Vagina (tissue), 2 donors: ENCODE results near the gene SCFD2. TPM values are rescaled to one million over a fixed set of nuclear protein-coding genes. Genes with fewer than 3 reads are reported as not detected.
"Not testable (repeated sequence)": the region's sequence is repeated elsewhere in the genome, so short reads cannot be mapped to it uniquely, and the experiment has no call there.

Source experiments
- DNase-seq, 2 donors: peaks; one replicate each; pipeline ENCODE4 v3.0.0-alpha.2; 2017; ENCODE audit errors: extremely low spot score in 2 of 2
- H3K27ac ChIP-seq: fragments of 200-600 bp; sonication (generic); one replicate; pipeline ENCODE4 v1.5.1; 2019
- H3K27me3 ChIP-seq: fragments of 200-600 bp; sonication (generic); one replicate; pipeline ENCODE4 v1.5.1; 2019
- H3K36me3 ChIP-seq, 2 donors: fragments of 200-600 bp; sonication (generic); one replicate each; pipeline ENCODE4 v1.5.1; 2017 to 2019
- H3K4me1 ChIP-seq: fragments of 200-600 bp; sonication (generic); one replicate; pipeline ENCODE4 v1.5.1; 2019
- H3K4me3 ChIP-seq, 2 donors: fragments of 200-600 bp; sonication (generic); 1 replicate in 1 of 2; 2 replicates in 1 of 2; pipeline ENCODE4 v1.5.1; 2016 to 2019
- H3K9me3 ChIP-seq: fragments of 200-600 bp; sonication (generic); one replicate; pipeline ENCODE4 v1.5.1; 2019
- POLR2A ChIP-seq, 2 donors: fragments of 450-650 bp; IDR thresholded peaks; one replicate each; pipeline ENCODE4 v1.6.1; 2017; ENCODE audit warnings: antibody characterized with exemption in 2 of 2, mild to moderate bottlenecking in 2 of 2, moderate library complexity in 2 of 2
- POLR2AphosphoS5 ChIP-seq, 2 donors: sonication (generic); formaldehyde crosslinking; IDR thresholded peaks; one replicate each; pipeline ENCODE4 v1.9.0; 2017; ENCODE audit warnings: antibody characterized with exemption in 2 of 2, mild to moderate bottlenecking in 2 of 2, low read depth in 1 of 2; ENCODE audit not compliant: insufficient read depth in 1 of 2
- intact Hi-C: fragments of 100-400 bp; cut with DNase I; formaldehyde crosslinking; loops from one replicate; pipeline ENCODE4 v1.15.1; 2023
- total RNA-seq: library from RNA; depleted of rRNA; stranded (reverse); fragments of >200 nt; gene quantifications from one replicate; pipeline ENCODE4 v1.2.3, GENCODE V29; 2016
- TF ChIP-seq, protein P1 (sequence below), 3 experiments: fragments of 450-650 bp in 2 of 3; fragments of 200-600 bp in 1 of 3; sonication (generic) in 1 of 3; IDR thresholded peaks; one replicate each; pipeline ENCODE4 v1.5.1; 2017 to 2019; ENCODE audit warnings: antibody characterized with exemption in 3 of 3, mild to moderate bottlenecking in 2 of 3, moderate library complexity in 2 of 3

The SCFD2 gene
- total RNA-seq, 1 donor from 2014 or later = 33.1 TPM

DNA sequence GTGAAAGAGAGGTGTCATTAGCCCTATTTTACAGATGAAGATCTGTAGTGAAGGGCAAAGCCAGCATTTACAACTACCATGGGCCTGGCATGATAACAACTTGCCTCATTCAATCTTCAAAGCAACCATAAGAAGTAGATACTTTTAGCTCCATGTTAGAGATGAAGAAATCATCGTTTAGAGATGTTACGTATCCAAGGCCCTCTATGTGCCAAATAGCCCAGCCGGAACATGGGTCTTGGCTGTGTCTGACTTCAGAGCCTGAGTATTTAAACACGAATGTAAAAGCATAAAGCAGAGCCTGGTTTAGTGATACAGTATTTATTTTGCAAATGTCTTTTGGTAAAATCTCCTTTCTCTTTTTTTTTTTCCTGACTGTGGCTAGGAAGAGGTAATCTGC, 306.6 kb downstream of the SCFD2 start:
- Histone ChIP-seq H3K4me1 (no peaks in the 10 kb centered on the region), H3K9me3 (no peaks in the 10 kb centered on the region), H3K36me3 (no peaks in the 10 kb centered on the region), H3K27ac (no peak overlapping the region), H3K4me3 (no peak overlapping the region), H3K27me3 (no peaks in the 10 kb centered on the region)
- TF ChIP-seq POLR2AphosphoS5 (IDR thresholded peaks at IDR 0.05; ENCODE audit: insufficient read depth in 1 of 2, low read depth in 1 of 2) (no peak), POLR2A (IDR thresholded peaks at IDR 0.05) (no peak)
- TF ChIP-seq, protein P1, sequence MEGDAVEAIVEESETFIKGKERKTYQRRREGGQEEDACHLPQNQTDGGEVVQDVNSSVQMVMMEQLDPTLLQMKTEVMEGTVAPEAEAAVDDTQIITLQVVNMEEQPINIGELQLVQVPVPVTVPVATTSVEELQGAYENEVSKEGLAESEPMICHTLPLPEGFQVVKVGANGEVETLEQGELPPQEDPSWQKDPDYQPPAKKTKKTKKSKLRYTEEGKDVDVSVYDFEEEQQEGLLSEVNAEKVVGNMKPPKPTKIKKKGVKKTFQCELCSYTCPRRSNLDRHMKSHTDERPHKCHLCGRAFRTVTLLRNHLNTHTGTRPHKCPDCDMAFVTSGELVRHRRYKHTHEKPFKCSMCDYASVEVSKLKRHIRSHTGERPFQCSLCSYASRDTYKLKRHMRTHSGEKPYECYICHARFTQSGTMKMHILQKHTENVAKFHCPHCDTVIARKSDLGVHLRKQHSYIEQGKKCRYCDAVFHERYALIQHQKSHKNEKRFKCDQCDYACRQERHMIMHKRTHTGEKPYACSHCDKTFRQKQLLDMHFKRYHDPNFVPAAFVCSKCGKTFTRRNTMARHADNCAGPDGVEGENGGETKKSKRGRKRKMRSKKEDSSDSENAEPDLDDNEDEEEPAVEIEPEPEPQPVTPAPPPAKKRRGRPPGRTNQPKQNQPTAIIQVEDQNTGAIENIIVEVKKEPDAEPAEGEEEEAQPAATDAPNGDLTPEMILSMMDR (IDR thresholded peaks at IDR 0.05) = no peak
- intact Hi-C loops = loop anchor here (5.0 kb wide), 1 partner anchor 483 kb away; no protein-coding TSS in a partner anchor
- DNase-seq = no peak

DNA sequence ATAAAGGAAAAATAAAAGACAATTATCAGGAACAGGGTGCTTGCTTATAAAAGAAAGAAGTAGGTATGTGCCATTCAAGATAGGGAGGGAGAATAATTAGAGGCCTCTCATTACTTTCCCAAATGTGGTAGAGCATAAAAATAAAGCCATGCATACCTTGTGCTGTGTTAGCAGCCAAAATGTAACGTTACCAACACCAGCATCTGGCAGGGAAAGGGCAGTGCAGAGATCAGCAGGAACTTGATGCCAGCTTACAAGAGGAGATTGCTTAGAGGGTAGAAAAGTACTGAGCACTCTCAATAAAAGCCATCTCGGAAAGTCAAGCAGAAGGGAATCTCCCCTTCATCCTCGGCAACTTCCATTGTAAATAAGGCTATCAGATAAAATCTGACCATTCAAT, 308.2 kb downstream of the SCFD2 start:
- no peak for DNase-seq
- Histone ChIP-seq H3K27me3 (no peaks in the 10 kb centered on the region), H3K27ac (no peak overlapping the region), H3K4me3 (no peak overlapping the region), H3K36me3 (no peaks in the 10 kb centered on the region), H3K9me3 (no peaks in the 10 kb centered on the region), H3K4me1 (no peaks in the 10 kb centered on the region)
- TF ChIP-seq, protein P1 (IDR thresholded peaks at IDR 0.05) = no peak
- TF ChIP-seq POLR2AphosphoS5 (IDR thresholded peaks at IDR 0.05; ENCODE audit: insufficient read depth in 1 of 2, low read depth in 1 of 2) = no peak
- no peak for TF ChIP-seq POLR2A (IDR thresholded peaks at IDR 0.05)
- intact Hi-C loops = loop anchor here (5.0 kb wide), 1 partner anchor 485 kb away; no protein-coding TSS in a partner anchor

DNA sequence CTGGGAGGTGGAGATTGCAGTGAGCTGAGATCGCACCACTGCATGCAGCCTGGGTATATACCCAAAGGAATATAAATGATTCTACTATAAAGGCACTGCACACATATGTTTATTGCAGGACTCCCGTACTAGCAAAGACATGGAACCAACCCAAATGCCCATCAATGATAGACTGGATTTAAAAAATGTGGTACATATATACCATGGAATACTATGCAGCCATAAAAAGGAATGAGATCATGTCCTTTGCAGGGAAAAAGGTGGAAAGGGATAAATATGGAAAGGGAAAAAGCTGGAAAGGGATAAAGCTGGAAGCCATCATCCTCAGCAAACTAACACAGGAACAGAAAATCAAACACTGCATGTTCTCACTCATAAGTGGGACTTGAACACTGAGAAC, 308.8 kb downstream of the SCFD2 start:
- intact Hi-C loops = loop anchor here (5.0 kb wide), 1 partner anchor 485 kb away; no protein-coding TSS in a partner anchor
- DNase-seq, H3K4me1 ChIP-seq, H3K27me3 ChIP-seq, H3K4me3 ChIP-seq, H3K9me3 ChIP-seq, H3K36me3 ChIP-seq, H3K27ac ChIP-seq: not testable (repeated sequence)

DNA sequence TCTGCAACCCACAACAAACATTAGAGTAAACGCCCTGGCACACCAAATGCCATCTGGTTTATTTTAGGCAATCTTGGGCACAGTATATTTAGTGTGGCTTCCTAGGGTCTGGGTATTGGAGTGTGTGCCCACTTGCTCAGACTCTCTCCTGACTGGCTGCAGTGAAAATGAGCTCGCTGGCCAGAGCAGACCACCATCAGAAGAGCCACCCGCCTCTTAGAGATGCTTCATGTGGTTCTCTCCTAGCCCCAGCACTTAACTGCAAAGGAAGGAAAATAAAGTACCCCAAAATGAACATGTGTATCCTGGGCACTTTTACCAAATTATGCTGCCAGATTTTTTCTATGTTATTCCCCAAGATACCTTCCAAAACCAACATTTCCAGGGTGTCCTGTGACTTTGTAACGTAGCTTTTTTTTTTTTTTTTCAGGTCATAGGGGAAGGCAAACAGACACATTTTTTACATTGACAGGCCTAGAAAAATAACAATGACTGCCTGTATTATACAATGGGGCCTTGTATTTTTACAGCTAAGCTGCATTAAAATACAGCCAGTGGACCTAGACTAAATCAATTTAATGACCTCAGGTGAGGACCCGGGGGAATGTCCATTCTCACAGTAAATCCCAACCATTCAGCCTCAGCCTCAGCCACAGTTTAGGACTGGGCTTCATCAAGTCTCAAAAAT, 310.0 kb downstream of the SCFD2 start:
- DNase-seq = no peak
- intact Hi-C loops = loop anchor here (5.0 kb wide), 1 partner anchor 486 kb away; no protein-coding TSS in a partner anchor
- Histone ChIP-seq H3K4me1 (no peaks in the 10 kb centered on the region), H3K36me3 (no peaks in the 10 kb centered on the region), H3K27me3 (no peaks in the 10 kb centered on the region), H3K4me3 (no peak overlapping the region), H3K27ac (no peak overlapping the region), H3K9me3 (no peaks in the 10 kb centered on the region)
- no peak for TF ChIP-seq POLR2A (IDR thresholded peaks at IDR 0.05)
- TF ChIP-seq, protein P1 (IDR thresholded peaks at IDR 0.05) = no peak
- TF ChIP-seq POLR2AphosphoS5 (IDR thresholded peaks at IDR 0.05; ENCODE audit: insufficient read depth in 1 of 2, low read depth in 1 of 2) = no peak

DNA sequence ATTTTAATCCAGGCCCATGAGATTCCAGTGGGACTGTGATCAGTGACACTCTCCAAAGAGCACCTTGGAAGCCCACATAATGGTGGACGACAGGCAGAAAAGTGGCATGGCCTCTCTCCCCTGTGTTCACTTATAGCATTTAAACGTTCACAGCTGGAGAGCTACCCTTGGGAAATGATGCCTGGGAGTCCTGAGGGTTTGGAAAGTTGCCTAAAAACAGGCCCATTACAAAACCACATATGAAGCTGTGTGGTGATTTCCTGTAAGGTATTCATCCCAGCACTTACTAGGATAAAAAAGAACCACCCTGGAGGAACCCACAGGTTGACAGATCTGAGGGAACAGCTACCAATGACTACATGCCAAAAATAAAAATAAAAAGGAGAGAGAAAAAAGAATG, 310.6 kb downstream of the SCFD2 start:
- TF ChIP-seq POLR2A (IDR thresholded peaks at IDR 0.05) (no peak), POLR2AphosphoS5 (IDR thresholded peaks at IDR 0.05; ENCODE audit: insufficient read depth in 1 of 2, low read depth in 1 of 2) (no peak)
- TF ChIP-seq, protein P1 (IDR thresholded peaks at IDR 0.05) = no peak
- Histone ChIP-seq H3K9me3 (no peaks in the 10 kb centered on the region), H3K27ac (no peak overlapping the region), H3K36me3 (no peaks in the 10 kb centered on the region), H3K4me3 (no peak overlapping the region), H3K27me3 (no peaks in the 10 kb centered on the region), H3K4me1 (no peaks in the 10 kb centered on the region)
- no peak for DNase-seq
- intact Hi-C loops = loop anchor here (5.0 kb wide), 1 partner anchor 487 kb away; no protein-coding TSS in a partner anchor
